Hindlimb muscle (tissue), 1 donor: ENCODE results near the gene NEGR1. TPM values are rescaled to one million over a fixed set of nuclear protein-coding genes. Genes with fewer than 3 reads are reported as not detected.

ENCODE experiments used
- DNase-seq: peaks from one replicate; pipeline ENCODE4 v3.0.0-alpha.2; 2013
- polyA plus RNA-seq: library from polyadenylated mRNA; unstranded; fragments of 120-200 nt; gene quantifications from one replicate; pipeline ENCODE4 v1.2.1, GENCODE V29; 2013; ENCODE audit not compliant: insufficient read length

NEGR1 gene
- polyA plus RNA-seq, 1 donor, result 18.1 TPM

GRCh38 chr1:71621785-71622184 is 660.6 kb downstream of the NEGR1 start:
- DNase-seq, result no peak

- peak; percentile 49 for DNase-seq
Observed at GRCh38 chr1:71618766-71619530, 663.4 kb downstream of the NEGR1 start.

GRCh38 chr1:71618191-71618590 is 664.1 kb downstream of the NEGR1 start:
- peak; percentile 19 for DNase-seq

- DNase-seq, result no peak
Observed at GRCh38 chr1:71610476-71610875, 671.9 kb downstream of the NEGR1 start.

- no peak for DNase-seq
Observed at GRCh38 chr1:71603044-71603776, 679.1 kb downstream of the NEGR1 start.

- no peak for DNase-seq
Observed at GRCh38 chr1:71600023-71600422, 682.3 kb downstream of the NEGR1 start.

- DNase-seq, result no peak
Observed at GRCh38 chr1:71599306-71599705, 683.0 kb downstream of the NEGR1 start.

- no peak for DNase-seq
Observed at GRCh38 chr1:71593523-71593922, 688.8 kb downstream of the NEGR1 start.

- DNase-seq, result no peak
Observed at GRCh38 chr1:71592646-71593274, 689.6 kb downstream of the NEGR1 start.

GRCh38 chr1:71589005-71589404 is 693.3 kb downstream of the NEGR1 start:
- no peak for DNase-seq

GRCh38 chr1:71587961-71588360 is 694.4 kb downstream of the NEGR1 start:
- DNase-seq, result no peak

- DNase-seq, result no peak
Observed at GRCh38 chr1:71586030-71586429, 696.3 kb downstream of the NEGR1 start.

GRCh38 chr1:71583756-71584155 is 698.6 kb downstream of the NEGR1 start:
- DNase-seq, result no peak

GRCh38 chr1:71582673-71583072 is 699.7 kb downstream of the NEGR1 start:
- DNase-seq, result no peak

GRCh38 chr1:71577451-71578131 is 704.7 kb downstream of the NEGR1 start:
- DNase-seq, result no peak

GRCh38 chr1:71572038-71572437 is 710.3 kb downstream of the NEGR1 start:
- DNase-seq, result no peak

- DNase-seq, result no peak
Observed at GRCh38 chr1:71566413-71566812, 715.9 kb downstream of the NEGR1 start.

GRCh38 chr1:71565831-71566230 is 716.5 kb downstream of the NEGR1 start:
- DNase-seq, result no peak

GRCh38 chr1:71565262-71565661 is 717.1 kb downstream of the NEGR1 start:
- no peak for DNase-seq

GRCh38 chr1:71562298-71562697 is 720.0 kb downstream of the NEGR1 start:
- DNase-seq, result no peak

- no peak for DNase-seq
Observed at GRCh38 chr1:71561729-71562128, 720.6 kb downstream of the NEGR1 start.

GRCh38 chr1:71561206-71561605 is 721.1 kb downstream of the NEGR1 start:
- no peak for DNase-seq

- DNase-seq, result no peak
Observed at GRCh38 chr1:71559880-71560279, 722.5 kb downstream of the NEGR1 start.
